ENCODE measurements around the gene NT5C2. TPM values are rescaled to one million over a fixed set of nuclear protein-coding genes. Genes with fewer than 3 reads are reported as not detected.
A peak's percentile ranks its signal among the peaks of the same experiment; 100 is the strongest.

Gene NT5C2
- total RNA-seq, 1 experiment from 2014 or later, result 76.1 TPM

DNA sequence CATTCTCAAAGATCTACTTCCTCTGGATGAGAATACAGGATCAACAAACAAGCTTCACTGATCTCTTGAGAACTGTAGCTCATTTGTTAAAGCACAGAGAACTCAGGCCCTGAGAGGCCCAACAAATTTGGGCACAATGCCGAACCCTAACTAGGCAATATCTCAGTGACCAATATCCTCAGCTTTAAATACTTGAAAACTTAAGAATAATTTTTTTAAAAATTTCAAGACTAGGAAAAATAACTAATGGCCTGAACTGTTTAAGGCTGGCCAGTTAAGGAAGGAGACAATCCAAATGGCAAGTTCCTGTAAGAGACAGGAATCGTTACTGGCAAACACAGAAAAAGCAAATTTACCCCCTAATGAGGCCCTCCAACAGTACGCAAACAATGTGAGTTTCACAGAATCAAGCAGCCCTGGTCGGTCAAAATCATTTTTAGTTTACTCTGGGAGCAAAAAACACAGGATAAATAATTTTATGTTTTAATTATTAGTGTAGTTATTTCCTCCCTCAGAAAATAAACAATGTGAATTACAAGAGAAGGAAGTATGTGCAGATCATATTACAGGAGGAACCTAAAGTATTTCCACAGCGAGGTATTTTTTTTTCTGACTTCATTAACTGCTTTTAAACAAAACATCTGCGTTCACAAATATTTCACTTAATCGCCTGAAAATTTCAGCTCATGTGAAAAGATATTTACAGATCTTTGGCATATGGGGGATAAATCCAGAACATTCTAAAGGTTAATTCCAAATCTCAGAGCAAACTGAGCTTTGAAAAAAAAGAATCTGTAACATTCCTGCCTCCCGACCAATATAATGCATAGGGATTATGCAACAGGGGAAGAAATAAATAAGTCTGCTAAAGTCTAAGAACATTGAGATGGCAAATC is 39.5 kb downstream of the NT5C2 start (continued):
- TF ChIP-seq SMAD3 (CRISPR knock-in tag; IDR thresholded peaks at IDR 0.05; ENCODE audit: borderline replicate concordance) (no peak), ZNF671 (CRISPR knock-in tag; IDR thresholded peaks at IDR 0.05) (no peak), MYBL2 (CRISPR knock-in tag; IDR thresholded peaks at IDR 0.05) (no peak), JAZF1 (CRISPR knock-in tag; IDR thresholded peaks at IDR 0.05) (no peak)
- TF ChIP-seq, protein P1, sequence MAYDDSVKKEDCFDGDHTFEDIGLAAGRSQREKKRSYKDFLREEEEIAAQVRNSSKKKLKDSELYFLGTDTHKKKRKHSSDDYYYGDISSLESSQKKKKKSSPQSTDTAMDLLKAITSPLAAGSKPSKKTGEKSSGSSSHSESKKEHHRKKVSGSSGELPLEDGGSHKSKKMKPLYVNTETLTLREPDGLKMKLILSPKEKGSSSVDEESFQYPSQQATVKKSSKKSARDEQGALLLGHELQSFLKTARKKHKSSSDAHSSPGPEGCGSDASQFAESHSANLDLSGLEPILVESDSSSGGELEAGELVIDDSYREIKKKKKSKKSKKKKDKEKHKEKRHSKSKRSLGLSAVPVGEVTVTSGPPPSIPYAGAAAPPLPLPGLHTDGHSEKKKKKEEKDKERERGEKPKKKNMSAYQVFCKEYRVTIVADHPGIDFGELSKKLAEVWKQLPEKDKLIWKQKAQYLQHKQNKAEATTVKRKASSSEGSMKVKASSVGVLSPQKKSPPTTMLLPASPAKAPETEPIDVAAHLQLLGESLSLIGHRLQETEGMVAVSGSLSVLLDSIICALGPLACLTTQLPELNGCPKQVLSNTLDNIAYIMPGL (CRISPR knock-in tag; IDR thresholded peaks at IDR 0.05), result no peak
- TF ChIP-seq, protein P2, sequence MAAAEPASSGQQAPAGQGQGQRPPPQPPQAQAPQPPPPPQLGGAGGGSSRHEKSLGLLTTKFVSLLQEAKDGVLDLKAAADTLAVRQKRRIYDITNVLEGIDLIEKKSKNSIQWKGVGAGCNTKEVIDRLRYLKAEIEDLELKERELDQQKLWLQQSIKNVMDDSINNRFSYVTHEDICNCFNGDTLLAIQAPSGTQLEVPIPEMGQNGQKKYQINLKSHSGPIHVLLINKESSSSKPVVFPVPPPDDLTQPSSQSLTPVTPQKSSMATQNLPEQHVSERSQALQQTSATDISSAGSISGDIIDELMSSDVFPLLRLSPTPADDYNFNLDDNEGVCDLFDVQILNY (CRISPR knock-in tag; IDR thresholded peaks at IDR 0.05), result no peak

DNA sequence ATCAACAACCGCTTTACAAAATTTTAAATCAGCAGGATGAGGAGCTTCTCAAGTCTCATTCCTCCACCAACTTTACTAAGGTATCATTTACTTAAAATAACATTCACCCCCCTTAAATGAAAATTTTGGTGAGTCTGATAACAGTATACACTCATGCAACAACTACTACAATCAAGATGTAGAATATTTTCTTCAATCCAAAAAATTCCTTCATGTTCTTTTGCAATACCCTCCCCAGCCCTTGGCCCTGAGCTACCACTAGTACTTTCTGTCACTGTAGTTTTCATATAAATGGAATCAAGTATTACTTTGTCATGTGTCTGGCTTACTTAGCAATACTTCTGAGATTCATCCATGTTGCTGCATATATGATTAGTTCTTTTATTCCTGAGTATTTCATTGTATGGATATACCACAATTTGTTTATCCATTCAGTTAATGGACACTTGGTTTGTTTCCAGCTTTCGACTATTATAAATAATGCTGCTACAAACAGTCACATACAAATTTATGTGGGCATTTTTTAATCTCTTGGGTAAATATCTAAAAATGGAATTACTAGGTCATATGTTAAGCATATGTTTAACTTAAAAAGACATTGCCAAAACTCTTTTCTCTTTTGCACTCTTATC is 43.0 kb downstream of the NT5C2 start:
- Mint-ChIP-seq H3K4me1 (peaks cover 46% of the 10 kb centered on the region), H3K27me3 (ENCODE audit: low read depth) (no peaks in the 10 kb centered on the region), H3K27ac (peak overlapping the region; percentile 83), H3K36me3 (peaks cover 4% of the 10 kb centered on the region), H3K4me3 (no peak overlapping the region), H3K9me3 (no peaks in the 10 kb centered on the region)
- DNase-seq (ENCODE audit: low spot score) (no peak), ATAC-seq (no peak)
- POLR2A ChIA-PET, result no interaction called here
- CTCF ChIA-PET, result interaction anchor here (0.6 kb wide), 1 partner anchor 33 kb away, joined by 3 read pairs; no protein-coding TSS in a partner anchor
- TF ChIP-seq, protein P3, sequence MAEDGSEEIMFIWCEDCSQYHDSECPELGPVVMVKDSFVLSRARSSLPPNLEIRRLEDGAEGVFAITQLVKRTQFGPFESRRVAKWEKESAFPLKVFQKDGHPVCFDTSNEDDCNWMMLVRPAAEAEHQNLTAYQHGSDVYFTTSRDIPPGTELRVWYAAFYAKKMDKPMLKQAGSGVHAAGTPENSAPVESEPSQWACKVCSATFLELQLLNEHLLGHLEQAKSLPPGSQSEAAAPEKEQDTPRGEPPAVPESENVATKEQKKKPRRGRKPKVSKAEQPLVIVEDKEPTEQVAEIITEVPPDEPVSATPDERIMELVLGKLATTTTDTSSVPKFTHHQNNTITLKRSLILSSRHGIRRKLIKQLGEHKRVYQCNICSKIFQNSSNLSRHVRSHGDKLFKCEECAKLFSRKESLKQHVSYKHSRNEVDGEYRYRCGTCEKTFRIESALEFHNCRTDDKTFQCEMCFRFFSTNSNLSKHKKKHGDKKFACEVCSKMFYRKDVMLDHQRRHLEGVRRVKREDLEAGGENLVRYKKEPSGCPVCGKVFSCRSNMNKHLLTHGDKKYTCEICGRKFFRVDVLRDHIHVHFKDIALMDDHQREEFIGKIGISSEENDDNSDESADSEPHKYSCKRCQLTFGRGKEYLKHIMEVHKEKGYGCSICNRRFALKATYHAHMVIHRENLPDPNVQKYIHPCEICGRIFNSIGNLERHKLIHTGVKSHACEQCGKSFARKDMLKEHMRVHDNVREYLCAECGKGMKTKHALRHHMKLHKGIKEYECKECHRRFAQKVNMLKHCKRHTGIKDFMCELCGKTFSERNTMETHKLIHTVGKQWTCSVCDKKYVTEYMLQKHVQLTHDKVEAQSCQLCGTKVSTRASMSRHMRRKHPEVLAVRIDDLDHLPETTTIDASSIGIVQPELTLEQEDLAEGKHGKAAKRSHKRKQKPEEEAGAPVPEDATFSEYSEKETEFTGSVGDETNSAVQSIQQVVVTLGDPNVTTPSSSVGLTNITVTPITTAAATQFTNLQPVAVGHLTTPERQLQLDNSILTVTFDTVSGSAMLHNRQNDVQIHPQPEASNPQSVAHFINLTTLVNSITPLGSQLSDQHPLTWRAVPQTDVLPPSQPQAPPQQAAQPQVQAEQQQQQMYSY (CRISPR knock-in tag; IDR thresholded peaks at IDR 0.05), result no peak
- TF ChIP-seq, protein P4, sequence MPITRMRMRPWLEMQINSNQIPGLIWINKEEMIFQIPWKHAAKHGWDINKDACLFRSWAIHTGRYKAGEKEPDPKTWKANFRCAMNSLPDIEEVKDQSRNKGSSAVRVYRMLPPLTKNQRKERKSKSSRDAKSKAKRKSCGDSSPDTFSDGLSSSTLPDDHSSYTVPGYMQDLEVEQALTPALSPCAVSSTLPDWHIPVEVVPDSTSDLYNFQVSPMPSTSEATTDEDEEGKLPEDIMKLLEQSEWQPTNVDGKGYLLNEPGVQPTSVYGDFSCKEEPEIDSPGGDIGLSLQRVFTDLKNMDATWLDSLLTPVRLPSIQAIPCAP (CRISPR knock-in tag; IDR thresholded peaks at IDR 0.05), result no peak
- TF ChIP-seq, protein P5, sequence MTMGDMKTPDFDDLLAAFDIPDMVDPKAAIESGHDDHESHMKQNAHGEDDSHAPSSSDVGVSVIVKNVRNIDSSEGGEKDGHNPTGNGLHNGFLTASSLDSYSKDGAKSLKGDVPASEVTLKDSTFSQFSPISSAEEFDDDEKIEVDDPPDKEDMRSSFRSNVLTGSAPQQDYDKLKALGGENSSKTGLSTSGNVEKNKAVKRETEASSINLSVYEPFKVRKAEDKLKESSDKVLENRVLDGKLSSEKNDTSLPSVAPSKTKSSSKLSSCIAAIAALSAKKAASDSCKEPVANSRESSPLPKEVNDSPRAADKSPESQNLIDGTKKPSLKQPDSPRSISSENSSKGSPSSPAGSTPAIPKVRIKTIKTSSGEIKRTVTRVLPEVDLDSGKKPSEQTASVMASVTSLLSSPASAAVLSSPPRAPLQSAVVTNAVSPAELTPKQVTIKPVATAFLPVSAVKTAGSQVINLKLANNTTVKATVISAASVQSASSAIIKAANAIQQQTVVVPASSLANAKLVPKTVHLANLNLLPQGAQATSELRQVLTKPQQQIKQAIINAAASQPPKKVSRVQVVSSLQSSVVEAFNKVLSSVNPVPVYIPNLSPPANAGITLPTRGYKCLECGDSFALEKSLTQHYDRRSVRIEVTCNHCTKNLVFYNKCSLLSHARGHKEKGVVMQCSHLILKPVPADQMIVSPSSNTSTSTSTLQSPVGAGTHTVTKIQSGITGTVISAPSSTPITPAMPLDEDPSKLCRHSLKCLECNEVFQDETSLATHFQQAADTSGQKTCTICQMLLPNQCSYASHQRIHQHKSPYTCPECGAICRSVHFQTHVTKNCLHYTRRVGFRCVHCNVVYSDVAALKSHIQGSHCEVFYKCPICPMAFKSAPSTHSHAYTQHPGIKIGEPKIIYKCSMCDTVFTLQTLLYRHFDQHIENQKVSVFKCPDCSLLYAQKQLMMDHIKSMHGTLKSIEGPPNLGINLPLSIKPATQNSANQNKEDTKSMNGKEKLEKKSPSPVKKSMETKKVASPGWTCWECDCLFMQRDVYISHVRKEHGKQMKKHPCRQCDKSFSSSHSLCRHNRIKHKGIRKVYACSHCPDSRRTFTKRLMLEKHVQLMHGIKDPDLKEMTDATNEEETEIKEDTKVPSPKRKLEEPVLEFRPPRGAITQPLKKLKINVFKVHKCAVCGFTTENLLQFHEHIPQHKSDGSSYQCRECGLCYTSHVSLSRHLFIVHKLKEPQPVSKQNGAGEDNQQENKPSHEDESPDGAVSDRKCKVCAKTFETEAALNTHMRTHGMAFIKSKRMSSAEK (CRISPR knock-in tag; IDR thresholded peaks at IDR 0.05; ENCODE audit: borderline replicate concordance), result no peak
- TF ChIP-seq KAT7 (CRISPR knock-in tag; IDR thresholded peaks at IDR 0.05; ENCODE audit: borderline replicate concordance) (no peak), IRF2 (CRISPR knock-in tag; IDR thresholded peaks at IDR 0.05; ENCODE audit: borderline replicate concordance, low read depth) (no peak), FOXK1 (CRISPR knock-in tag; IDR thresholded peaks at IDR 0.05) (no peak), MXD4 (CRISPR knock-in tag; IDR thresholded peaks at IDR 0.05; ENCODE audit: borderline replicate concordance) (no peak), ATF1 (CRISPR knock-in tag; IDR thresholded peaks at IDR 0.05) (no peak), NR2C2 (CRISPR knock-in tag; IDR thresholded peaks at IDR 0.05) (no peak), RORB (CRISPR knock-in tag; IDR thresholded peaks at IDR 0.05) (no peak), CBFB (CRISPR knock-in tag; IDR thresholded peaks at IDR 0.05; ENCODE audit: low read depth) (no peak), HMGA2 (CRISPR knock-in tag; IDR thresholded peaks at IDR 0.05) (no peak)
- TF ChIP-seq, protein P6, sequence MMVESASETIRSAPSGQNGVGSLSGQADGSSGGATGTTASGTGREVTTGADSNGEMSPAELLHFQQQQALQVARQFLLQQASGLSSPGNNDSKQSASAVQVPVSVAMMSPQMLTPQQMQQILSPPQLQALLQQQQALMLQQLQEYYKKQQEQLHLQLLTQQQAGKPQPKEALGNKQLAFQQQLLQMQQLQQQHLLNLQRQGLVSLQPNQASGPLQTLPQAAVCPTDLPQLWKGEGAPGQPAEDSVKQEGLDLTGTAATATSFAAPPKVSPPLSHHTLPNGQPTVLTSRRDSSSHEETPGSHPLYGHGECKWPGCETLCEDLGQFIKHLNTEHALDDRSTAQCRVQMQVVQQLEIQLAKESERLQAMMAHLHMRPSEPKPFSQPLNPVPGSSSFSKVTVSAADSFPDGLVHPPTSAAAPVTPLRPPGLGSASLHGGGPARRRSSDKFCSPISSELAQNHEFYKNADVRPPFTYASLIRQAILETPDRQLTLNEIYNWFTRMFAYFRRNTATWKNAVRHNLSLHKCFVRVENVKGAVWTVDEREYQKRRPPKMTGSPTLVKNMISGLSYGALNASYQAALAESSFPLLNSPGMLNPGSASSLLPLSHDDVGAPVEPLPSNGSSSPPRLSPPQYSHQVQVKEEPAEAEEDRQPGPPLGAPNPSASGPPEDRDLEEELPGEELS (CRISPR knock-in tag; IDR thresholded peaks at IDR 0.05), result no peak
- TF ChIP-seq, protein P7, sequence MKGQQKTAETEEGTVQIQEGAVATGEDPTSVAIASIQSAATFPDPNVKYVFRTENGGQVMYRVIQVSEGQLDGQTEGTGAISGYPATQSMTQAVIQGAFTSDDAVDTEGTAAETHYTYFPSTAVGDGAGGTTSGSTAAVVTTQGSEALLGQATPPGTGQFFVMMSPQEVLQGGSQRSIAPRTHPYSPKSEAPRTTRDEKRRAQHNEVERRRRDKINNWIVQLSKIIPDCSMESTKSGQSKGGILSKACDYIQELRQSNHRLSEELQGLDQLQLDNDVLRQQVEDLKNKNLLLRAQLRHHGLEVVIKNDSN (CRISPR knock-in tag; IDR thresholded peaks at IDR 0.05), result no peak
